B cell (primary cell): ENCODE results near the gene SYT13. TPM values are rescaled to one million over a fixed set of nuclear protein-coding genes. Genes with fewer than 3 reads are reported as not detected.

Experiments
- ATAC-seq: fragments of 200-7000 bp; cut with Tn5 transposase; one replicate; pipeline ENCODE4 v1.10.0; 2021; ENCODE audit warnings: low read depth, mild to moderate bottlenecking, moderate number of reproducible peaks, moderate library complexity
- CTCF ChIA-PET: fragments of 350-600 bp; sonication (Branson Sonifier 250); formaldehyde crosslinking; loops from one replicate; lab custom pipeline; 2021; ENCODE audit warnings: antibody characterized with exemption, inconsistent platforms; lab: Charles Lee
- POLR2A ChIA-PET: fragments of 350-600 bp; sonication (Branson Sonifier 250); formaldehyde crosslinking; loops from one replicate; lab custom pipeline; 2021; ENCODE audit warnings: antibody characterized with exemption; lab: Charles Lee
- DNase-seq: peaks from one replicate; pipeline ENCODE4 v3.0.0; 2013
- H2AFZ ChIP-seq: 2 replicates; pipeline ENCODE4 v1.6.1; 2012; ENCODE audit warnings: mild to moderate bottlenecking, low read depth, low read length; ENCODE audit not compliant: insufficient read depth, poor library complexity, severe bottlenecking
- H3K27ac ChIP-seq, 2 donors: 1 replicate in 1 of 2; 2 replicates in 1 of 2; pipeline ENCODE4 v1.5.1; 2012 to 2013; ENCODE audit warnings: low read length in 2 of 2, mild to moderate bottlenecking in 2 of 2, moderate library complexity in 1 of 2
- H3K27me3 ChIP-seq, 4 experiments: fragments of 200-600 bp in 1 of 4; sonication (generic) in 1 of 4; replicated peaks in 1 of 4; 1 replicate in 2 of 4; 2 replicates in 2 of 4; pipeline versions ENCODE4 v1.6.1 to v1.7.0; 2013 to 2016; ENCODE audit warnings: low read length in 3 of 4, mild to moderate bottlenecking in 2 of 4, mixed read lengths in 1 of 4, moderate library complexity in 1 of 4; ENCODE audit not compliant: insufficient read depth in 4 of 4, control insufficient read depth in 3 of 4; ENCODE audit errors: control extremely low read depth in 1 of 4
- H3K36me3 ChIP-seq, 2 experiments: replicated peaks in 1 of 2; 1 replicate in 1 of 2; 2 replicates in 1 of 2; pipeline versions ENCODE4 v1.6.1 to v1.7.1; 2013; ENCODE audit warnings: low read length in 1 of 2; ENCODE audit not compliant: insufficient read depth in 2 of 2, control insufficient read depth in 1 of 2; ENCODE audit errors: control extremely low read depth in 1 of 2, extremely low read depth in 1 of 2
- H3K4me1 ChIP-seq, 2 donors: fragments of 200-600 bp in 1 of 2; sonication (generic) in 1 of 2; 1 replicate in 1 of 2; 2 replicates in 1 of 2; pipeline versions ENCODE4 v1.5.1 to v1.6.1; 2013 to 2017; ENCODE audit warnings: low read length in 2 of 2; ENCODE audit not compliant: control insufficient read depth in 2 of 2, insufficient read depth in 2 of 2
- H3K4me2 ChIP-seq: replicated peaks from 2 replicates; pipeline ENCODE3; 2012; ENCODE audit warnings: mild to moderate bottlenecking, low read depth, low read length; ENCODE audit not compliant: poor library complexity, severe bottlenecking
- H3K4me3 ChIP-seq, 5 experiments: fragments of 200-600 bp in 1 of 5; sonication (generic) in 1 of 5; 1 replicate in 3 of 5; 2 replicates in 2 of 5; pipeline versions ENCODE4 v1.5.1 to v1.7.0; 2011 to 2016; ENCODE audit warnings: low read length in 4 of 5, mild to moderate bottlenecking in 4 of 5, low read depth in 2 of 5, control low read depth in 1 of 5, moderate library complexity in 1 of 5; ENCODE audit not compliant: insufficient read depth in 1 of 5; ENCODE audit errors: control extremely low read depth in 1 of 5, extremely low read depth in 1 of 5
- H3K79me2 ChIP-seq: fragments of 200-600 bp; sonication (generic); one replicate; pipeline ENCODE4 v1.6.0; 2016; ENCODE audit warnings: low read length; ENCODE audit not compliant: control insufficient read depth, insufficient read depth
- H3K9ac ChIP-seq: fragments of 200-600 bp; sonication (generic); 2 replicates; pipeline ENCODE4 v1.6.1; 2017; ENCODE audit warnings: mild to moderate bottlenecking, low read length, moderate library complexity
- H3K9me3 ChIP-seq, 3 donors: one replicate each; pipeline versions ENCODE4 v1.6.1 to v1.7.1; 2013; ENCODE audit warnings: low read length in 2 of 3; ENCODE audit not compliant: control insufficient read depth in 2 of 3, insufficient read depth in 1 of 3; ENCODE audit errors: control extremely low read depth in 1 of 3
- H4K20me1 ChIP-seq: 2 replicates; pipeline ENCODE4 v1.6.0; 2012; ENCODE audit warnings: mild to moderate bottlenecking, low read length; ENCODE audit not compliant: insufficient read depth, control insufficient read depth, poor library complexity, severe bottlenecking
- H3K27ac Mint-ChIP-seq: one replicate; pipeline ENCODE4 v1.8.0; 2021; ENCODE audit warnings: mixed read lengths
- H3K27me3 Mint-ChIP-seq: one replicate; pipeline ENCODE4 v1.8.0; 2021; ENCODE audit warnings: mixed read lengths
- H3K4me1 Mint-ChIP-seq: one replicate; pipeline ENCODE4 v1.8.0; 2021; ENCODE audit warnings: mixed read lengths
- H3K4me3 Mint-ChIP-seq: one replicate; pipeline ENCODE4 v1.8.0; 2021; ENCODE audit warnings: mixed read lengths
- H3K9me3 Mint-ChIP-seq: one replicate; pipeline ENCODE4 v1.8.0; 2022; ENCODE audit warnings: mixed read lengths; ENCODE audit not compliant: insufficient read depth
- CTCF ChIP-seq: fragments of 200-600 bp; IDR thresholded peaks from one replicate; pipeline ENCODE4 v1.8.0; 2022; ENCODE audit warnings: antibody characterized with exemption, mild to moderate bottlenecking
- EZH2 ChIP-seq: IDR thresholded peaks from 2 replicates; pipeline ENCODE4 v1.6.1; 2012; ENCODE audit warnings: borderline replicate concordance, low read depth, mild to moderate bottlenecking, moderate library complexity, low read length; ENCODE audit not compliant: insufficient read depth, poor library complexity, severe bottlenecking
- WGBS: methylation state at CpG from one replicate; pipeline ENCODE4 v1.1.5; 2013; ENCODE audit warnings: missing lambda C conversion rate; ENCODE audit not compliant: insufficient coverage; 5-methylcytosine and 5-hydroxymethylcytosine counted together
- intact Hi-C: fragments of 100-400 bp; cut with micrococcal nuclease; formaldehyde crosslinking; loops from one replicate; pipeline ENCODE4 v1.10.0; 2022
- polyA plus RNA-seq: library from polyadenylated mRNA; depleted of rRNA; stranded (reverse); fragments of >200 nt; gene quantifications from 2 replicates; pipeline ENCODE4 v1.2.3, GENCODE V29; 2012
- total RNA-seq, 2 donors: library from RNA; stranded (reverse); fragments of 120-200 nt in 1 of 2; gene quantifications; 1 replicate in 1 of 2; 2 replicates in 1 of 2; pipeline versions ENCODE4 v1.2.3 to v1.2.4, GENCODE V29; 2013 to 2022

Gene SYT13
- total and polyA plus RNA-seq, 2 donors (not counting 1 experiment from before 2014, with no cell fraction given): not detected

- POLR2A ChIA-PET: interaction anchor here (0.6 kb wide), 1 partner anchor 1488 kb away, joined by 3 read pairs; no protein-coding TSS in a partner anchor
- Histone ChIP-seq H2AFZ (no peak overlapping the region), H3K4me3 (no peak overlapping the region), H3K4me2 (no peak overlapping the region), H3K9ac (no peak overlapping the region), H3K36me3 (no peaks in the 10 kb centered on the region), H3K79me2 (no peaks in the 10 kb centered on the region), H4K20me1 (no peaks in the 10 kb centered on the region), H3K27ac (no peak overlapping the region), H3K9me3 (no peaks in the 10 kb centered on the region), H3K4me1 (no peaks in the 10 kb centered on the region), H3K27me3 (peaks cover 0 to 3% (median 1%) of the 10 kb centered on the region in 4 experiments)
- TF ChIP-seq CTCF (no peak), EZH2 (no peak)
- CTCF ChIA-PET: no interaction called here
- H3K4me3 Mint-ChIP-seq: no peak overlapping the region
- ATAC-seq: no peak
- no peak overlapping the region for H3K27ac Mint-ChIP-seq
- peaks cover 2% of the 10 kb centered on the region for H3K9me3 Mint-ChIP-seq
- intact Hi-C loops: no loop called here
- DNase-seq: no peak
- H3K4me1 Mint-ChIP-seq: no peaks in the 10 kb centered on the region
- peaks cover 26% of the 10 kb centered on the region for H3K27me3 Mint-ChIP-seq
- WGBS: no CpG with 5 or more reads among the region's 1 CpG
These were observed 27.2 kb upstream of the SYT13 start for GRCh38 chr11:45313171-45313865.

- Histone ChIP-seq H4K20me1 (no peaks in the 10 kb centered on the region), H3K27me3 (peaks cover 0 to 2% (median 0%) of the 10 kb centered on the region in 4 experiments), H3K4me2 (no peak overlapping the region), H3K27ac (no peak overlapping the region), H3K4me1 (peaks cover 7 to 11% of the 10 kb centered on the region in 2 donors), H3K79me2 (no peaks in the 10 kb centered on the region), H3K36me3 (no peaks in the 10 kb centered on the region), H3K9ac (no peak overlapping the region), H2AFZ (no peak overlapping the region), H3K4me3 (no peak overlapping the region), H3K9me3 (no peaks in the 10 kb centered on the region)
- ChIA-PET POLR2A (no interaction called here), CTCF (no interaction called here)
- Mint-ChIP-seq H3K27me3 (peaks cover 4% of the 10 kb centered on the region), H3K4me3 (no peak overlapping the region), H3K4me1 (peaks cover 11% of the 10 kb centered on the region), H3K27ac (no peak overlapping the region), H3K9me3 (peaks cover 2% of the 10 kb centered on the region)
- no peak for TF ChIP-seq CTCF
- no peak for TF ChIP-seq EZH2
- DNase-seq (no peak), ATAC-seq (no peak)
- WGBS: 53% methylated on average over 2 of the region's 5 CpGs
- intact Hi-C loops: no loop called here
These were observed 19.9 kb upstream of the SYT13 start for GRCh38 chr11:45305874-45306623.
